IMR-90 (cell line): ENCODE results near the gene CCDC33. TPM values are rescaled to one million over a fixed set of nuclear protein-coding genes. Genes with fewer than 3 reads are reported as not detected.

Source experiments
- ATAC-seq: fragments of 200-7000 bp; cut with Tn5 transposase; 2 replicates; pipeline ENCODE4 v1.9.1; 2020; ENCODE audit warnings: low read depth, mild to moderate bottlenecking, moderate library complexity
- BruUV-seq: library from RNA; stranded (reverse); fragments of 400-500 nt; replicated peaks from 2 replicates; lab custom pipeline; 2021; lab: Mats Ljungman, UMichigan
- CTCF ChIA-PET: fragments of 300-600 bp; formaldehyde crosslinking; extraction: SDS; loops from one replicate; lab custom pipeline; 2021; ENCODE audit warnings: antibody characterized with exemption; lab: Yijun Ruan, JAX
- POLR2A ChIA-PET: fragments of 300-600 bp; sonication (Branson Sonifier 250); formaldehyde crosslinking; loops from one replicate; lab custom pipeline; 2022; ENCODE audit warnings: antibody characterized with exemption; ENCODE audit not compliant: unreplicated experiment; lab: Charles Lee
- DNase-seq: peaks from one replicate; pipeline ENCODE4 v3.0.0; 2013
- H2AFZ ChIP-seq: replicated peaks from 2 replicates; pipeline ENCODE3; 2013; ENCODE audit warnings: low read length, mild to moderate bottlenecking; ENCODE audit not compliant: poor library complexity
- H2AK5ac ChIP-seq: 2 replicates; pipeline ENCODE4 v1.6.1; 2013; ENCODE audit warnings: low read depth, low read length, inconsistent platforms
- H2AK9ac ChIP-seq: replicated peaks from 2 replicates; pipeline ENCODE3; 2013; ENCODE audit warnings: mild to moderate bottlenecking, low read depth, low read length, moderate library complexity; ENCODE audit not compliant: poor library complexity
- H2BK120ac ChIP-seq: 2 replicates; pipeline ENCODE4 v1.6.1; 2013; ENCODE audit warnings: low read depth, low read length, inconsistent platforms
- H2BK15ac ChIP-seq: 3 replicates; pipeline ENCODE4 v1.6.1; 2013; ENCODE audit warnings: low read depth, low read length, inconsistent platforms
- H2BK20ac ChIP-seq: 2 replicates; pipeline ENCODE4 v1.6.1; 2013; ENCODE audit warnings: low read depth, mild to moderate bottlenecking, inconsistent platforms, low read length, moderate library complexity
- H2BK5ac ChIP-seq: 2 replicates; pipeline ENCODE4 v1.6.1; 2013; ENCODE audit warnings: mild to moderate bottlenecking, low read depth, low read length, inconsistent platforms; ENCODE audit not compliant: poor library complexity, severe bottlenecking
- H3K14ac ChIP-seq: replicated peaks from 2 replicates; pipeline ENCODE4 v1.6.1; 2013; ENCODE audit warnings: low read depth, low read length, inconsistent platforms
- H3K18ac ChIP-seq: 2 replicates; pipeline ENCODE4 v1.6.1; 2013; ENCODE audit warnings: low read depth, low read length, control low read depth
- H3K23ac ChIP-seq: 2 replicates; pipeline ENCODE4 v1.6.1; 2013; ENCODE audit warnings: low read depth, low read length, inconsistent platforms
- H3K27ac ChIP-seq: 2 replicates; pipeline ENCODE4 v1.5.1; 2013; ENCODE audit warnings: mild to moderate bottlenecking, control low read depth, low read length; ENCODE audit not compliant: insufficient read depth
- H3K27me3 ChIP-seq: 2 replicates; pipeline ENCODE4 v1.6.1; 2013; ENCODE audit warnings: low read length; ENCODE audit not compliant: control insufficient read depth, insufficient read depth
- H3K36me3 ChIP-seq: 2 replicates; pipeline ENCODE4 v1.6.1; 2013; ENCODE audit warnings: low read length, mixed read lengths; ENCODE audit not compliant: control insufficient read depth, insufficient read depth
- H3K4ac ChIP-seq: 2 replicates; pipeline ENCODE4 v1.6.1; 2013; ENCODE audit warnings: low read depth, low read length, inconsistent platforms
- H3K4me1 ChIP-seq: 2 replicates; pipeline ENCODE4 v1.6.1; 2013; ENCODE audit warnings: low read length, mixed read lengths; ENCODE audit not compliant: control insufficient read depth, insufficient read depth
- H3K4me2 ChIP-seq: 2 replicates; pipeline ENCODE4 v1.6.1; 2013; ENCODE audit warnings: low read depth, mild to moderate bottlenecking, control low read depth, low read length, moderate library complexity
- H3K4me3 ChIP-seq: 2 replicates; pipeline ENCODE4 v1.5.1; 2013; ENCODE audit warnings: low read depth, mild to moderate bottlenecking, control low read depth, low read length, moderate library complexity; ENCODE audit not compliant: insufficient read depth
- H3K56ac ChIP-seq: 2 replicates; pipeline ENCODE4 v1.6.1; 2013; ENCODE audit warnings: low read length, inconsistent platforms; ENCODE audit not compliant: insufficient read depth; ENCODE audit errors: extremely low read depth
- H3K79me1 ChIP-seq, 2 experiments: 2 replicates each; pipeline ENCODE4 v1.6.1; 2013; ENCODE audit warnings: low read length in 2 of 2, inconsistent platforms in 1 of 2, low read depth in 1 of 2
- H3K9ac ChIP-seq: 2 replicates; pipeline ENCODE4 v1.6.1; 2013; ENCODE audit warnings: low read depth, low read length, control low read depth
- H3K9me1 ChIP-seq: 2 replicates; pipeline ENCODE4 v1.6.1; 2013; ENCODE audit warnings: low read length, inconsistent platforms; ENCODE audit not compliant: insufficient read depth
- H3K9me3 ChIP-seq: 2 replicates; pipeline ENCODE4 v1.6.1; 2013; ENCODE audit warnings: low read length; ENCODE audit not compliant: control insufficient read depth, insufficient read depth
- H4K20me1 ChIP-seq: 2 replicates; pipeline ENCODE4 v1.6.1; 2013; ENCODE audit warnings: low read length, inconsistent platforms; ENCODE audit not compliant: insufficient read depth
- H4K5ac ChIP-seq: 2 replicates; pipeline ENCODE4 v1.6.1; 2013; ENCODE audit warnings: mild to moderate bottlenecking, low read depth, low read length, control low read depth
- H4K8ac ChIP-seq, 2 experiments: 2 replicates each; pipeline ENCODE4 v1.6.1; 2013; ENCODE audit warnings: low read depth in 2 of 2, low read length in 2 of 2, control low read depth in 1 of 2, inconsistent platforms in 1 of 2
- H4K91ac ChIP-seq: 2 replicates; pipeline ENCODE4 v1.6.1; 2013; ENCODE audit warnings: low read depth, low read length, inconsistent platforms; ENCODE audit not compliant: insufficient read depth
- BHLHE40 ChIP-seq: fragments of 150-350 bp; IDR thresholded peaks from 2 replicates; pipeline ENCODE4 v1.6.1; 2016; ENCODE audit warnings: mild to moderate bottlenecking, low read depth, low read length
- CEBPB ChIP-seq: IDR thresholded peaks from 2 replicates; pipeline ENCODE4 v1.6.1; 2012; ENCODE audit warnings: low read depth, low read length, improper control_type of control experiment
- CHD1 ChIP-seq: IDR thresholded peaks from 2 replicates; pipeline ENCODE4 v1.6.1; 2012; ENCODE audit warnings: low read depth, low read length, improper control_type of control experiment
- MXI1 ChIP-seq: IDR thresholded peaks from 2 replicates; pipeline ENCODE4 v1.6.1; 2012; ENCODE audit warnings: low read depth, mild to moderate bottlenecking, low read length, moderate library complexity, borderline replicate concordance
- NFE2L2 ChIP-seq: fragments of 150-350 bp; IDR thresholded peaks from 2 replicates; pipeline ENCODE4 v1.6.1; 2016; ENCODE audit warnings: low read depth, mild to moderate bottlenecking, low read length
- RCOR1 ChIP-seq: IDR thresholded peaks from 2 replicates; pipeline ENCODE4 v1.6.1; 2012; ENCODE audit warnings: mild to moderate bottlenecking, low read length, improper control_type of control experiment; ENCODE audit not compliant: insufficient replicate concordance
- USF2 ChIP-seq: fragments of 150-350 bp; IDR thresholded peaks from 2 replicates; pipeline ENCODE4 v1.6.1; 2017; ENCODE audit warnings: mild to moderate bottlenecking, antibody characterized with exemption, low read length, low read depth
- WGBS, 2 experiments: methylation state at CpG; one replicate each; pipeline versions ENCODE4 v1.1.5 to v1.1.7; 2013; ENCODE audit warnings: missing lambda C conversion rate in 2 of 2; ENCODE audit not compliant: insufficient read length in 1 of 2; ENCODE audit errors: extremely low coverage in 2 of 2; 5-methylcytosine and 5-hydroxymethylcytosine counted together
- dilution Hi-C: fragments of 300-500 bp; cut with HindIII; formaldehyde crosslinking; loops from one replicate; pipeline ENCODE4 v1.14.3; 2018; ENCODE audit warnings: low sequenced_read_pairs; ENCODE audit not compliant: unreplicated experiment
- in situ Hi-C: fragments of 300-500 bp; cut with MboI; formaldehyde crosslinking; loops from 3 replicates; pipeline ENCODE4 v1.14.3; 2019; ENCODE audit warnings: low sequenced_read_pairs, inconsistent platforms, mixed read lengths
- intact Hi-C: fragments of 100-400 bp; cut with micrococcal nuclease; formaldehyde crosslinking; loops from 2 replicates; pipeline ENCODE4 v1.10.0; 2022
- polyA plus RNA-seq, 3 experiments: library from polyadenylated mRNA; depleted of rRNA; stranded (reverse); fragments of >200 nt; gene quantifications; 2 replicates each; pipeline ENCODE4 v1.2.3, GENCODE V29; 2012; ENCODE audit warnings: low replicate concordance in 1 of 3
- total RNA-seq: library from RNA; depleted of rRNA; stranded (reverse); fragments of >200 nt; gene quantifications from 2 replicates; pipeline ENCODE4 v1.2.3, GENCODE V29; 2012
- TF ChIP-seq, protein P1 (sequence below): fragments of 150-350 bp; IDR thresholded peaks from 2 replicates; pipeline ENCODE4 v1.6.1; 2016; ENCODE audit warnings: low read depth, mild to moderate bottlenecking, low read length, moderate library complexity, borderline replicate concordance

The CCDC33 gene
- total and polyA plus RNA-seq, 2 of the 4 experiments (the other 2 are of a cell fraction): not detected

- Histone ChIP-seq H2BK5ac (no peak overlapping the region), H4K91ac (no peak overlapping the region), H3K27me3 (peaks cover 39% of the 10 kb centered on the region), H2AK9ac (no peak overlapping the region), H2BK20ac (no peak overlapping the region), H4K5ac (no peak overlapping the region), H3K56ac (no peak overlapping the region), H2BK15ac (no peak overlapping the region), H3K27ac (no peak overlapping the region), H3K18ac (no peak overlapping the region), H3K9me1 (no peaks in the 10 kb centered on the region), H3K9me3 (no peaks in the 10 kb centered on the region), H3K36me3 (no peaks in the 10 kb centered on the region), H3K4me3 (no peak overlapping the region), H4K8ac (no peak overlapping the region), H3K23ac (no peak overlapping the region), H3K79me1 (no peaks in the 10 kb centered on the region), H3K4me1 (0 out of 2 replicates have a peak, but pooled peaks cover 2% of the 10 kb centered on the region), H2AFZ (no peak overlapping the region), H3K4ac (no peak overlapping the region), H4K20me1 (no peaks in the 10 kb centered on the region), H3K14ac (no peak overlapping the region), H3K4me2 (no peak overlapping the region), H3K9ac (no peak overlapping the region), H2BK120ac (no peak overlapping the region), H2AK5ac (no peak overlapping the region)
- ATAC-seq: no peak
- ChIA-PET POLR2A (no interaction called here), CTCF (no interaction called here)
- DNase-seq: no peak
- WGBS, 2 experiments: 38% methylated on average over 2 of the region's 3 CpGs; no CpG with 5 or more reads in 1 of the 2 experiments
- BruUV-seq: no TSS peak
- dilution Hi-C loops (no loop called here), intact Hi-C loops (no loop called here), in situ Hi-C loops (loop anchor here (5.0 kb wide), 1 partner anchor 272 kb away; no protein-coding TSS in a partner anchor)
- TF ChIP-seq CHD1: no peak
- no peak for TF ChIP-seq MXI1
- no peak for TF ChIP-seq NFE2L2
- no peak for TF ChIP-seq BHLHE40
- no peak for TF ChIP-seq RCOR1
- no peak for TF ChIP-seq CEBPB
- TF ChIP-seq, protein P1, sequence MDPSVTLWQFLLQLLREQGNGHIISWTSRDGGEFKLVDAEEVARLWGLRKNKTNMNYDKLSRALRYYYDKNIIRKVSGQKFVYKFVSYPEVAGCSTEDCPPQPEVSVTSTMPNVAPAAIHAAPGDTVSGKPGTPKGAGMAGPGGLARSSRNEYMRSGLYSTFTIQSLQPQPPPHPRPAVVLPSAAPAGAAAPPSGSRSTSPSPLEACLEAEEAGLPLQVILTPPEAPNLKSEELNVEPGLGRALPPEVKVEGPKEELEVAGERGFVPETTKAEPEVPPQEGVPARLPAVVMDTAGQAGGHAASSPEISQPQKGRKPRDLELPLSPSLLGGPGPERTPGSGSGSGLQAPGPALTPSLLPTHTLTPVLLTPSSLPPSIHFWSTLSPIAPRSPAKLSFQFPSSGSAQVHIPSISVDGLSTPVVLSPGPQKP: no peak
- TF ChIP-seq USF2: no peak
Observed at GRCh38 chr15:74324714-74325113, 88.6 kb downstream of the CCDC33 start.
